NOMO-1 treated with dmso at 0.1 percent for 144 hours (cell line): ENCODE measurements around the gene NDUFA11.
"Not testable (repeated sequence)": the region's sequence is repeated elsewhere in the genome, so short reads cannot be mapped to it uniquely, and the experiment has no call there.

Experiments used
- DNase-seq: peaks from one replicate; lab custom pipeline; 2025; ENCODE audit not compliant: unreplicated experiment; lab: John Stamatoyannopoulos, UW

NDUFA11 gene

GRCh38 chr19:5863030-5863665, 40.4 kb downstream of the NDUFA11 start:
- no peak for DNase-seq

DNA sequence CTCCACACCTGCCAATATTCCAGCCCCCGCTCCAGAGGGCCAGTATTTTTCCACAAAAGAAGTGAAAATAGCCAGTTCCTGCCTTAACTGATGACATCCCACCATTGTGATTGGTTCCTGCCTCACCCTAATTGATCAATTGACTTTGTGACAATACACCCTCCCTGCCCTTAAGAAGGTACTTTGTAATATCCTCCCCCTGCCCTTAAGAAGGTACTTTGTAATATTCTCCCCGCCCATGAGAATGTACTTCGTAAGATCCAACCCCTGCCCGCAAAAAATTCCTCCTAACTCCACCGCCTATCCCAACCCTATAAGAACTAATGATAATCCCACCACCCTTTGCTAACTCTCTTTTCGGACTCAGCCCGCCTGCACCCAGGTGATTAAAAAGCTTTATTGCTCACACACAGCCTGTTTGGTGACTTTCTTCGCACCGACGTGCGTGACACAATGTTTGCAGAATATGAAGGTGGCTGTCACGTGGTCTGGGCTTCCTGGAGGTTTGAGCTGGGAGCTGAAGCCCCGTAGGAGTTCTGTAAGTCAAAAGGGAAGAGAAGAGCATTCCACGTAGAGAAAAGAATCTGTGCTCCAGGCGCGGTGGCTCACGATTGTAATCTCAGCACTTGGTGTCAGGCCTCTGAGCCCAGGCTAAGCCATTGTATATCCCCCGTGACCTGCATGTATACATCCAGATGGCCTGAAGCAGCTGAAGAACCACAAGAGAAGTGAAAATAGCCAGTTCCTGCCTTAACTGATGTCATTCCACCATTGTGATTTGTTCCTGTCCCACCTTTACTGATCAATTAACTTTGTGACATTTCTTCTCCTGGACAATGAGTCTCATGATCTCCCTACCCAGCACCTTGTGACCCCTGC, 46.1 kb downstream of the NDUFA11 start:
- DNase-seq = no peak

DNA sequence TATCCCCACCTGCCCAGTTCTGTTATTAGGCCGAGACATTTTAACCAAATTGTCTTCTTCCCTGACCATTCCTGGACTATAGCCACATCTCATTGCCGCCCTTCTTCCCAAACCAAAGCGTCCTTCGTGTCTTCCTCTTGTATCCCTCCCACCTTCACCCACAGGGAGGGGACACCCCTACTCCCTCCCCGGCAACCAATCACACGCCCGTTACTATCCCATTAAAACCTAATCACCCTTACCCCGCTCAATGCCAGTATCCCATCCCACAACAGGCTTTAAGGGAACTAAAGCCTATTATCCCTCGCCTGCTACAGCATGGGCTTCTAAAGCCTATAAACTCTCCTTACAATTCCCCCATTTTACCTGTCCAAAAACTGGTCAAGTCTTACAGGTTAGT, 48.4 kb downstream of the NDUFA11 start:
- DNase-seq = not testable (repeated sequence)

DNA sequence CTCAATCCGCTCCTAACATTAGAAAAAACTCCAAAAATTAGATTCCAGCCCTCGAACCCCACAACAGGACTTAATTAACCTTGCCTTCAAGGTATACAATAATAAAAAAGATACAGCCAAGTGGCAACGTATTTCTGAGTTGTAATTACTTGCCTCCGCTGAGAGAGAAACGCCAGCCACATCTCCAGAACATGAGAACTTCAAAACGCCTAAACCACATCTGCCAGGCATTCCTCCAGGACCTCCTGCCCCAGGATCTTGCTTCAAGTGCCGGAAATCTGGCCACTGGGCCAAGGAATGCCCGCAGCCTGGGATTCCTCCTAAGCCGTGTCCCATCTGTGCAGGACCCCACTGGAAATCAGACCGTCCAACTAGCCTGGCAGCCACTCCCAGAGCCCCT, 49.5 kb downstream of the NDUFA11 start:
- DNase-seq = not testable (repeated sequence)

DNA sequence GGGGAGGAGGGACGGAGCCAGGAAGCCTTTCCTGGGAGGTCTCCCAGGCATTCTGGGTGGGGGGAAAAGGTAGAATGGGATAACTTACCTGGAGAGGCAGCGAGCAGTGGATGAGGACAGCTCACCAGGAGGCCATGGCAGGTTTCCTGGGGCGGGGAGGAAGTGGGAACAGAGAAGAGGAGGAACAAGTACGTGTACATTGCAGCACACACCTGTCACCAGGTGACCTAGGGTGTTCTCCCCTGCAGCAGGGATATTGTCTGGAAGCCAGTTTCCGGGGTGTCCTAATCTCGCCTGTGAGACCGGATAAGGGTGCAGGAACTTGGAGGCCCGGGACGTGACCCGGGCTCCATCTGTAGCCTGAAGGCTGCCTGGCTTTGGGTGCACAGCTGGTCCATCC, 52.3 kb downstream of the NDUFA11 start, which contains the start of gene FUT3:
FUT3 (minus strand) TSS at position 148 of the 400 bp plus-strand sequence.
- no peak for DNase-seq

- no peak for DNase-seq
These were observed 52.8 kb downstream of the NDUFA11 start for GRCh38 chr19:5850743-5851293.

DNA sequence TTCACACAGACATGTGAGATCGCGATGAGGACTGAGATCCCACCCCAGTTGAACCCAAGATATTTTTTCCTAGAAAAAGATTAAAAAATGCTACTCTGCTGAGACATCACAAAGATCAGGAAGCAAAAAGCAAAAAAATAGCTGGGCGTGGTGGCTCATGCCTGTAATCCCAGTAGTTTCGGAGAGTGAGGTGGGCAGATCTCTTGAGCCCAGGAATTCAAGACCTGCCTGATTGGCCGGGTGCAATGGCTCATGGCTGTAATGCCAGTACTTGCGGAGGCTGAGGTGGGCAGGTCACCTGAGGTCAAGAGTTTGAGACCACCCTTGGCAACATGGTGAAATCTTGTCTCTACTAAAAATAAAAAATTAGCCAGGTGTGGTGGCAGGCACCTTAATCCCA, 53.4 kb downstream of the NDUFA11 start:
- no peak for DNase-seq

DNA sequence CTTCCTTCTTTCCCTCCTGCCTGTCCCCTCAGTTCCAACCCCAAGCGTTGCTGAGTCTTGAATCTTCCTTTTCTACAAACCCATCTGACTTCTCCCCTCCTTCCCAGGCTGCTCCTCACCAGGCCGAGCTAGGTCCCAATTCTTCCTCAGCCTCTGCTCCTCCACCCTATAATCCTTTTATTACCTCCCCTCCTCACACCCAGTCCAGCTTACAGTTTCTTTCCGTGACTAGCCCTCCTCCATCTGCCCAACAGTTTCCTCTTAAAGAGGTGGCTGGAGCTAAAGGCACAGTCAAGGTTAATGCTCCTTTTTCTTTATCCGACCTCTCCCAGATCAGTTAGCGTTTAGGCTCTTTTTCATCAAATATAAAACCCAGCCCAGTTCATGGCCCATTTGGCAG, 55.0 kb downstream of the NDUFA11 start:
- DNase-seq = not testable (repeated sequence)

- DNase-seq = not testable (repeated sequence)
These were observed 55.7 kb downstream of the NDUFA11 start for GRCh38 chr19:5847846-5848245.
